ENCODE results near the gene FAM171A1. TPM values are rescaled to one million over a fixed set of nuclear protein-coding genes. Genes with fewer than 3 reads are reported as not detected.

Gene FAM171A1
- total and polyA plus RNA-seq, 2 of the 13 experiments (the other 11 are each of a cell fraction or from before 2014, with no cell fraction given): 21.5 to 34.7 TPM

DNA sequence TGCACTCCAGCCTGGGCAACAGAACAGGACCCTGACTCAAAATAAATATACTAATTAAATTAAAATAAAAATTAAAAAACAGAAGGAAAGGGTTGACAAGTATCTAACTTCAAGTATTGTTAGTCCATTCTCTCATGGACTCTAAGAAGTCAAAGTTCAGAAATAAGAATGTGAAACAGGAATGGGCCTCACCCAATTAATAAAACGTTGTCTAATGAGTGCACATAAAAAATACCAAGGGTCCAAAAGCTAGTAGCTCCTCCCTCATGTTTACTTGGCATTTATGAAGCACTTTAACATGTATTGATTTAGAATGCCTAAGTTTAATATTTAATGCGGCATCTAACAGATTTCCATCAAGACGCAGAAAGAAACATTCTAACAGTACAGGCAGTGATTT, 18.9 kb downstream of the FAM171A1 start:
- H3K9me3 ChIP-seq (ENCODE audit: low read length): no peaks in the 10 kb centered on the region
- 90% methylated on average over 3 of the region's 3 CpGs for WGBS (ENCODE audit: low lambda C conversion rate)
- no peak overlapping the region for H3K4me3 ChIP-seq (replicated peaks in 1 of 3; ENCODE audit: insufficient read depth in 1 of 3, low read depth in 2 of 3, low read length in 3 of 3)
- CTCF ChIA-PET (ENCODE audit: low intra/inter-chr PET ratio, low total read pairs): no interaction called here
- no peaks in the 10 kb centered on the region for H3K36me3 ChIP-seq (replicated peaks in 1 of 2; ENCODE audit: control insufficient read depth in 1 of 2, insufficient read depth in 2 of 2, low read length in 2 of 2)
- no peak overlapping the region for H3K9ac ChIP-seq (ENCODE audit: insufficient read depth, low read depth, low read length)
- POLR2A ChIA-PET: no interaction called here
- DNase-seq (ENCODE audit: low spot score): no peak
- intact Hi-C loops (cut with micrococcal nuclease; ENCODE audit: unreplicated experiment): no loop called here
- no peak for ATAC-seq
- H3K79me2 ChIP-seq (ENCODE audit: insufficient read depth, low read length): peaks cover 85% of the 10 kb centered on the region
- TF ChIP-seq ZNF180 (CRISPR knock-in tag; IDR thresholded peaks at IDR 0.05; ENCODE audit: borderline replicate concordance, low read depth) (no peak), SATB2 (CRISPR knock-in tag; IDR thresholded peaks at IDR 0.05) (no peak), FIP1L1 (IDR thresholded peaks at IDR 0.05; ENCODE audit: borderline replicate concordance, insufficient read depth, low read depth, low read length) (no peak), HCFC1 (IDR thresholded peaks at IDR 0.05; ENCODE audit: low read depth, low read length) (no peak), ONECUT2 (CRISPR knock-in tag; IDR thresholded peaks at IDR 0.05) (no peak)
- TF ChIP-seq, protein P1, sequence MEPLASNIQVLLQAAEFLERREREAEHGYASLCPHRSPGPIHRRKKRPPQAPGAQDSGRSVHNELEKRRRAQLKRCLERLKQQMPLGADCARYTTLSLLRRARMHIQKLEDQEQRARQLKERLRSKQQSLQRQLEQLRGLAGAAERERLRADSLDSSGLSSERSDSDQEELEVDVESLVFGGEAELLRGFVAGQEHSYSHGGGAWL (CRISPR knock-in tag; IDR thresholded peaks at IDR 0.05): no peak
- TF ChIP-seq, protein P2, sequence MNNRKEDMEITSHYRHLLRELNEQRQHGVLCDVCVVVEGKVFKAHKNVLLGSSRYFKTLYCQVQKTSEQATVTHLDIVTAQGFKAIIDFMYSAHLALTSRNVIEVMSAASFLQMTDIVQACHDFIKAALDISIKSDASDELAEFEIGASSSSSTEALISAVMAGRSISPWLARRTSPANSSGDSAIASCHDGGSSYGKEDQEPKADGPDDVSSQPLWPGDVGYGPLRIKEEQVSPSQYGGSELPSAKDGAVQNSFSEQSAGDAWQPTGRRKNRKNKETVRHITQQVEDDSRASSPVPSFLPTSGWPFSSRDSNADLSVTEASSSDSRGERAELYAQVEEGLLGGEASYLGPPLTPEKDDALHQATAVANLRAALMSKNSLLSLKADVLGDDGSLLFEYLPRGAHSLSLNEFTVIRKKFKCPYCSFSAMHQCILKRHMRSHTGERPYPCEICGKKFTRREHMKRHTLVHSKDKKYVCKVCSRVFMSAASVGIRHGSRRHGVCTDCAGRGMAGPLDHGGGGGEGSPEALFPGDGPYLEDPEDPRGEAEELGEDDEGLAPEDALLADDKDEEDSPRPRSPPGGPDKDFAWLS (CRISPR knock-in tag; IDR thresholded peaks at IDR 0.05; ENCODE audit: borderline replicate concordance): no peak
- TF ChIP-seq, protein P3, sequence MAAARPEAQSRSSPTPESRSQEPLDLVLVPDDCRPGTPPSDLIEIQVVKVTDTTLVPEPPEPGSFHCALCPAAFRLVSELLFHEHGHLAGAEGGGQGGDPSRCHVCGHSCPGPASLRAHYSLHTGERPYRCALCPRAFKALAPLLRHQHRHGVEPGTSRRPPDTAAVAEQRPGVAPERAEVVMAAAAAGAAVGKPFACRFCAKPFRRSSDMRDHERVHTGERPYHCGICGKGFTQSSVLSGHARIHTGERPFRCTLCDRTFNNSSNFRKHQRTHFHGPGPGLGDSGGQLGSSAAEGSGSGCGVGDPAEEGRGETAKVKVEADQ (CRISPR knock-in tag; IDR thresholded peaks at IDR 0.05; ENCODE audit: borderline replicate concordance): no peak
- peaks cover 70% of the 10 kb centered on the region for H3K4me1 ChIP-seq (ENCODE audit: insufficient read depth, low read length)
- no peak overlapping the region for H2AFZ ChIP-seq (ENCODE audit: low read length)
- no peaks in the 10 kb centered on the region for H4K20me1 ChIP-seq (ENCODE audit: insufficient read depth, low read length)
- no TSS peak for BruUV-seq (replicated peaks)
- H3K27ac ChIP-seq (ENCODE audit: extremely low read length, insufficient read depth, low read length): no peak overlapping the region
- H3K27me3 ChIP-seq (ENCODE audit: control insufficient read depth in 1 of 2, insufficient read depth in 2 of 2, low read length in 2 of 2): no peaks in the 10 kb centered on the region
- no peak overlapping the region for H3K4me2 ChIP-seq (ENCODE audit: low read depth, low read length)
- no peak for FAIRE-seq
- in situ Hi-C loops (cut with HindIII; ENCODE audit: extremely low pct_ligation_motif_present, low pct_unique_long_range_greater_than_20kb): no loop called here
